Peyer's patch (tissue), 4 donors: Measurements from ENCODE around the gene RGL1. TPM values are rescaled to one million over a fixed set of nuclear protein-coding genes. Genes with fewer than 3 reads are reported as not detected.
A peak's percentile ranks its signal among the peaks of the same experiment; 100 is the strongest.

Source experiments
- DNase-seq, 3 donors: peaks; one replicate each; pipeline ENCODE4 v3.0.0-alpha.2; 2017 to 2019
- H3K27ac ChIP-seq, 4 donors: fragments of 200-600 bp; sonication (generic); one replicate each; pipeline ENCODE4 v1.5.1; 2016 to 2019
- H3K27me3 ChIP-seq, 2 donors: fragments of 200-600 bp; sonication (generic); one replicate each; pipeline ENCODE4 v1.5.1; 2019
- H3K36me3 ChIP-seq, 3 donors: fragments of 200-600 bp; sonication (generic); one replicate each; pipeline ENCODE4 v1.5.1; 2016 to 2019
- H3K4me1 ChIP-seq, 4 donors: fragments of 200-600 bp; sonication (generic); one replicate each; pipeline ENCODE4 v1.5.1; 2016 to 2019
- H3K4me3 ChIP-seq, 4 donors: fragments of 200-600 bp; sonication (generic); 1 replicate in 3 of 4; 2 replicates in 1 of 4; pipeline ENCODE4 v1.5.1; 2016 to 2019; ENCODE audit warnings: mild to moderate bottlenecking in 1 of 4
- H3K9me3 ChIP-seq, 4 donors: fragments of 200-600 bp; sonication (generic); one replicate each; pipeline ENCODE4 v1.5.1; 2016 to 2019; ENCODE audit warnings: mild to moderate bottlenecking in 1 of 4
- CTCF ChIP-seq, 6 experiments: fragments of 450-650 bp in 4 of 6; fragments of 200-600 bp in 2 of 6; sonication (generic) in 1 of 6; IDR thresholded peaks; one replicate each; pipeline ENCODE4 v1.5.1; 2017 to 2019; ENCODE audit warnings: antibody characterized with exemption in 6 of 6, mild to moderate bottlenecking in 3 of 6, moderate library complexity in 1 of 6
- POLR2A ChIP-seq, 2 donors: fragments of 450-650 bp; IDR thresholded peaks; one replicate each; pipeline ENCODE4 v1.5.1; 2017; ENCODE audit warnings: antibody characterized with exemption in 2 of 2, mild to moderate bottlenecking in 2 of 2, moderate library complexity in 2 of 2
- total RNA-seq, 4 donors: library from RNA; depleted of rRNA; stranded (reverse); fragments of >200 nt; gene quantifications; one replicate each; pipeline ENCODE4 v1.1.0, GENCODE V29; 2016

The RGL1 gene
- total RNA-seq, 4 donors from 2014 or later, result 8.9 to 32.2 (median 13.2) TPM

- Histone ChIP-seq H3K27ac (peak overlapping the region in 2 of 4 donors; percentile 42 to 57), H3K4me1 (peaks cover 0 to 15% (median 2%) of the 10 kb centered on the region in 4 donors), H3K9me3 (peaks cover 0 to 5% (median 0%) of the 10 kb centered on the region in 4 donors), H3K4me3 (peak overlapping the region; percentile 3 to 61 (median 35)), H3K36me3 (no peaks in the 10 kb centered on the region), H3K27me3 (no peaks in the 10 kb centered on the region)
- TF ChIP-seq CTCF (IDR thresholded peaks at IDR 0.05) (no peak), POLR2A (IDR thresholded peaks at IDR 0.05) (no peak)
- DNase-seq, result no peak
Measured at GRCh38 chr1:183806125-183806524, 1.2 kb downstream of the RGL1 start.

- Histone ChIP-seq H3K36me3 (no peaks in the 10 kb centered on the region), H3K4me1 (peaks cover 0 to 15% (median 2%) of the 10 kb centered on the region in 4 donors), H3K9me3 (peaks cover 0 to 2% (median 0%) of the 10 kb centered on the region in 4 donors), H3K27ac (peak overlapping the region in 1 of 4 donors; percentile 57), H3K27me3 (no peaks in the 10 kb centered on the region), H3K4me3 (peak overlapping the region in 2 of 4 donors; percentile 3 to 61)
- no peak for TF ChIP-seq POLR2A (IDR thresholded peaks at IDR 0.05)
- TF ChIP-seq CTCF (IDR thresholded peaks at IDR 0.05), result no peak
- DNase-seq, result no peak
Measured at GRCh38 chr1:183806675-183807074, 1.8 kb downstream of the RGL1 start.

GRCh38 chr1:183807549-183808168 is 2.7 kb downstream of the RGL1 start:
- TF ChIP-seq POLR2A (IDR thresholded peaks at IDR 0.05), result no peak
- Histone ChIP-seq H3K9me3 (no peaks in the 10 kb centered on the region), H3K27ac (peak overlapping the region in 2 of 4 donors; percentile 15 to 57), H3K36me3 (no peaks in the 10 kb centered on the region), H3K4me3 (peak overlapping the region in 1 of 4 donors; percentile 61), H3K4me1 (peaks cover 0 to 20% (median 2%) of the 10 kb centered on the region in 4 donors), H3K27me3 (no peaks in the 10 kb centered on the region)
- no peak for DNase-seq

GRCh38 chr1:183808296-183809027 is 3.5 kb downstream of the RGL1 start:
- H3K27ac ChIP-seq, result no peak overlapping the region
- H3K4me1 ChIP-seq, result peaks cover 0 to 26% (median 2%) of the 10 kb centered on the region in 4 donors
- no peaks in the 10 kb centered on the region for H3K9me3 ChIP-seq
- H3K27me3 ChIP-seq, result no peaks in the 10 kb centered on the region
- H3K4me3 ChIP-seq, result no peak overlapping the region
- H3K36me3 ChIP-seq, result no peaks in the 10 kb centered on the region
- TF ChIP-seq POLR2A (IDR thresholded peaks at IDR 0.05) (no peak), CTCF (IDR thresholded peaks at IDR 0.05) (no peak)
- DNase-seq, result no peak

- TF ChIP-seq CTCF (IDR thresholded peaks at IDR 0.05), result no peak
- TF ChIP-seq POLR2A (IDR thresholded peaks at IDR 0.05), result no peak
- H3K27ac ChIP-seq, result no peak overlapping the region
- no peaks in the 10 kb centered on the region for H3K27me3 ChIP-seq
- no peak overlapping the region for H3K4me3 ChIP-seq
- DNase-seq, result no peak
- no peaks in the 10 kb centered on the region for H3K36me3 ChIP-seq
- peaks cover 0 to 26% (median 0%) of the 10 kb centered on the region in 4 donors for H3K4me1 ChIP-seq
- no peaks in the 10 kb centered on the region for H3K9me3 ChIP-seq
Measured at GRCh38 chr1:183810121-183810520, 5.2 kb downstream of the RGL1 start.
